Measurements from ENCODE around the gene NCAPG2.

DNA sequence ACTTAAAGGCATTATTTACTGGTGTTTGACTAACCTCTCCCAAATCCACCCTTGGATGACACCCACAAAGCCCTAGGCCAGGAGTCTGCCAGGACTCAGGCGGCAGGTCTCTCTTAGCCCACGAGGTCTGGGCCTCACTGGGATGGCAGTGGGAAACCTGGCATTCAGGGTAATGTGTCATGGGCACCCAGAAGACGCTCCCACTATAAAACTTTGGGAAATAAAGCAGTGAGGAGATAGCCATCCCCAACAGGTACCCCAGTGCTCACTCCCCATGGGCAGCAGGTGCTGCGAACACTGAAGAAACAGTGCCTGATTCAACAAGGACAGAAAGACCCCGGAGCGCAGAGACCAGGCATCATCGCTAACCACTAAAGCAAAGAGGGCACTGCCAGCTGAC is 102.6 kb downstream of the NCAPG2 start:
- TF ChIP-seq POLR2A (IDR thresholded peaks at IDR 0.05; ENCODE audit: insufficient read depth in 1 of 2, low read depth in 2 of 2, low read length in 2 of 2) (no peak), MLXIP (CRISPR knock-in tag; IDR thresholded peaks at IDR 0.05; ENCODE audit: borderline replicate concordance) (no peak), RAD21 (CRISPR knock-in tag; IDR thresholded peaks at IDR 0.05) (no peak), IRX3 (CRISPR knock-in tag; IDR thresholded peaks at IDR 0.05; ENCODE audit: borderline replicate concordance, low read depth) (no peak), CAMTA2 (CRISPR knock-in tag; IDR thresholded peaks at IDR 0.05; ENCODE audit: borderline replicate concordance) (no peak), ZNF598 (CRISPR knock-in tag; IDR thresholded peaks at IDR 0.05; ENCODE audit: borderline replicate concordance) (no peak), CTCF (CRISPR knock-in tag; IDR thresholded peaks at IDR 0.05) (no peak), POLR2AphosphoS5 (IDR thresholded peaks at IDR 0.05; ENCODE audit: low read depth, low read length) (no peak), POLR2AphosphoS2 (IDR thresholded peaks at IDR 0.05; ENCODE audit: low read depth, low read length) (no peak), SUZ12 (IDR thresholded peaks at IDR 0.05; ENCODE audit: low read depth, low read length) (no peak), ZBTB20 (CRISPR knock-in tag; IDR thresholded peaks at IDR 0.05; ENCODE audit: borderline replicate concordance, low read depth) (no peak)
- TF ChIP-seq, protein P1, sequence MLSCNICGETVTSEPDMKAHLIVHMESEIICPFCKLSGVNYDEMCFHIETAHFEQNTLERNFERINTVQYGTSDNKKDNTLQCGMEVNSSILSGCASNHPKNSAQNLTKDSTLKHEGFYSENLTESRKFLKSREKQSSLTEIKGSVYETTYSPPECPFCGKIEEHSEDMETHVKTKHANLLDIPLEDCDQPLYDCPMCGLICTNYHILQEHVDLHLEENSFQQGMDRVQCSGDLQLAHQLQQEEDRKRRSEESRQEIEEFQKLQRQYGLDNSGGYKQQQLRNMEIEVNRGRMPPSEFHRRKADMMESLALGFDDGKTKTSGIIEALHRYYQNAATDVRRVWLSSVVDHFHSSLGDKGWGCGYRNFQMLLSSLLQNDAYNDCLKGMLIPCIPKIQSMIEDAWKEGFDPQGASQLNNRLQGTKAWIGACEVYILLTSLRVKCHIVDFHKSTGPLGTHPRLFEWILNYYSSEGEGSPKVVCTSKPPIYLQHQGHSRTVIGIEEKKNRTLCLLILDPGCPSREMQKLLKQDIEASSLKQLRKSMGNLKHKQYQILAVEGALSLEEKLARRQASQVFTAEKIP (CRISPR knock-in tag; IDR thresholded peaks at IDR 0.05; ENCODE audit: borderline replicate concordance), result no peak

Data from HepG2 (cell line).